Rectal smooth muscle tissue (tissue), 1 donor: ENCODE measurements around the gene LRP8.

ENCODE experiments used
- H3K27ac ChIP-seq: one replicate; pipeline ENCODE4 v1.7.0; 2013; ENCODE audit warnings: low read depth, low read length, inconsistent platforms
- H3K27me3 ChIP-seq: one replicate; pipeline ENCODE4 v1.7.0; 2013; ENCODE audit warnings: low read length; ENCODE audit not compliant: control insufficient read depth, insufficient read depth
- H3K36me3 ChIP-seq: one replicate; pipeline ENCODE4 v1.7.0; 2013; ENCODE audit warnings: low read length; ENCODE audit not compliant: control insufficient read depth, insufficient read depth
- H3K4me1 ChIP-seq: one replicate; pipeline ENCODE4 v1.7.0; 2013; ENCODE audit warnings: low read length; ENCODE audit not compliant: control insufficient read depth, insufficient read depth
- H3K4me3 ChIP-seq: one replicate; pipeline ENCODE4 v1.7.0; 2013; ENCODE audit warnings: low read length
- H3K9ac ChIP-seq: one replicate; pipeline ENCODE4 v1.7.0; 2013; ENCODE audit warnings: low read length

The LRP8 gene

DNA sequence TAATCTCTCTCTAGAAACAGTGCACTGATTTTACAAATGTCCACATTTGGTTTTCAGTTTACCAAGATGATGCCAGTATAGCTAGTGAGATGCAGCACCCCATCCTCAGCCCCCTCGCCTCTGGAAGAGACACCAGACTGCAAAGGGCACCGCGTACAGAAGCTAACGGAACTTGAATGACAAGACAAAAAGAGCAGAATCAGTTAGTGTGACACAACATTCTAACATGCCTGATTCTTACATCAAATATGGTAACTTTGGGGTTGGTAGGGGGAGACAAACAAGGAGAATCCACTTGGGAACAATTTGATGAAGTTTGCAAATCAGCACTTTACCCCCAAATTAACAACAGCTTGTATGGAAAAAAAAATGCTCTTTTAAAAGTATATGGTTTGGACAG lies 85.5 kb downstream of the LRP8 start:
- no peak overlapping the region for H3K4me3 ChIP-seq
- H3K9ac ChIP-seq: no peak overlapping the region
- H3K4me1 ChIP-seq: peaks cover 3% of the 10 kb centered on the region
- H3K27ac ChIP-seq: no peak overlapping the region
- no peaks in the 10 kb centered on the region for H3K27me3 ChIP-seq
- H3K36me3 ChIP-seq: no peaks in the 10 kb centered on the region

GRCh38 chr1:53241828-53242227 lies 86.0 kb downstream of the LRP8 start:
- no peak overlapping the region for H3K27ac ChIP-seq
- H3K36me3 ChIP-seq: no peaks in the 10 kb centered on the region
- no peak overlapping the region for H3K9ac ChIP-seq
- H3K27me3 ChIP-seq: no peaks in the 10 kb centered on the region
- peaks cover 5% of the 10 kb centered on the region for H3K4me1 ChIP-seq
- no peak overlapping the region for H3K4me3 ChIP-seq

DNA sequence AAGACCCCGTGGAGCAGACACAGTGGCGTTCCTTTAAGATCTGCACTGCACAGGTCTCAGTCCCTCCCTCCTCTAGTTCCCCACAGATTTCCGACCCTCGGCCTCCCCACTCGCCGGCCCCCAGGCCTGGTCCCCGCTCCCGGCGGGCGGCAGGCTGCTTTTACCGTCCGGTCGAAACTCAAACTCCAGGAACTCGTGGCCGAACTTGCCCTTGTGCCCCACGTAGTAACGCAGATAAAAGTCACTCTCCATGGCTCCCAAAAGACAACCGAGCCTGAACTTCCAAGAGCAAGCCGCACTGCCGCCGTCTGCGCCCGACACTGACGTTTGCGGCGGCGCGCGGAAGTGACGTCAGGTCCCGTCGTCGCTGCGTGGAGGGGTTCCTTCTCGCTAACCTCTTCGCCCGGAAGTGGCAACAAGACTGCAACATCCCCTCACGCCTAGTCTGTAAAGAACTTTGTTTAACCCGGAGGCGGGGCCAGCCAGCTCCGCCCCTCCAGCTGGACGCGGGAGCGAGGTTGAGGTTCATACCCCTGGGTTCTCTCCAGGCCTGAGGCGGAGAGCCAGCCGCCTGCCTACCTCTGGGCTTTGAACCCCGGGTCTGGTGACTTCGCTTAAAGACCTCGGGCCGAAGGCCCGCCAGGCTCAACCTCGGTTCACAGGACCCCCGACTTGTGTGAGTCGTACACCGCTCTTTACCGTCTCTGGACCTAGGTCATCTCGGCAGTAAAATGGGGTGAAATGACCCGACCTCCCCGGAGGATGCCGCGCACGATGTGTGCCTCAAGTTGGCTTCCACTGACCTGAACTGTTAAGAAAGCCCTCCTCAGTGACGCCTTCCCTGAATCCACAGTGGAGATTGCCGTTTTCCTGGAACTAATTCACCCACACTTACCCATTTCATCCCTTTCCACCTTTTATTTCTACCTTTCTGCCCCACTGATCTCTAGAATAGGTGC lies 89.4 kb downstream of the LRP8 start, which contains the start of gene MAGOH:
Gene MAGOH, minus strand, starts transcription at position 322 of the 959 bp plus-strand sequence. Its CDS starts 70 bp downstream, at position 252.
- H3K36me3 ChIP-seq: peaks cover 4% of the 10 kb centered on the region
- H3K4me1 ChIP-seq: peaks cover 9% of the 10 kb centered on the region
- peak within 1 kb of the TSS; percentile 51 for H3K27ac ChIP-seq
- H3K27me3 ChIP-seq: no peaks in the 10 kb centered on the region
- peak within 1 kb of the TSS; percentile 92 for H3K4me3 ChIP-seq
- peak within 1 kb of the TSS; percentile 90 for H3K9ac ChIP-seq

DNA sequence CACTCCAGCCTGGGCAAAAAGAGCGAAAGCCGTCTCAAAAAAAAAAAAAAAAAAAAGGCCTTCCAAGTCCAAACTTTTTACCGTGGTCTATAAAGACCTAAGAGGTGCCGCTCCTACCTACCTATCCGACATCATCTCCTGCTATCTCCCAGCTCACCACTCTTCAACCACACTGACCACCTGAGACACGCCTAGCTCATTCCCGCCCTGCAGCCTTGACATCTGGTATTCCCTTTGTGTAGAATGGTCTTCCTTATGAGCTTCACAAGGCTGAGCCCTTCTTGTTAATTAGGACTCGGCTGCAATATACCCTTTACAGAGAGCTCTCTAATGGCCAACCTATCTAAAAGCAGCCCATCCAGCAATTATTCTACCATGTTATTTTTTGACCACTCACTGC lies 90.2 kb downstream of the LRP8 start:
- H3K9ac ChIP-seq: peak overlapping the region; percentile 90
- H3K27ac ChIP-seq: peak overlapping the region; percentile 51
- H3K36me3 ChIP-seq: peaks cover 8% of the 10 kb centered on the region
- H3K4me3 ChIP-seq: peak overlapping the region; percentile 92
- peaks cover 9% of the 10 kb centered on the region for H3K4me1 ChIP-seq
- H3K27me3 ChIP-seq: no peaks in the 10 kb centered on the region

- Histone ChIP-seq H3K4me1 (peaks cover 9% of the 10 kb centered on the region), H3K27me3 (no peaks in the 10 kb centered on the region), H3K9ac (peak overlapping the region; percentile 94), H3K4me3 (peak overlapping the region; percentile 96), H3K36me3 (peaks cover 7% of the 10 kb centered on the region), H3K27ac (peak overlapping the region; percentile 99)
Measured at GRCh38 chr1:53220962-53221286, 106.9 kb downstream of the LRP8 start.

GRCh38 chr1:53220171-53220961 lies 107.5 kb downstream of the LRP8 start, which contains the start of gene CZIB:
TSS of gene CZIB (minus strand) at chr1:53220634. CDS start at chr1:53220575, 59 bp downstream.
- Histone ChIP-seq H3K4me1 (peaks cover 9% of the 10 kb centered on the region), H3K9ac (peak within 1 kb of the TSS; percentile 95), H3K27ac (peak within 1 kb of the TSS; percentile 99), H3K4me3 (peak within 1 kb of the TSS; percentile 96), H3K27me3 (no peaks in the 10 kb centered on the region), H3K36me3 (peaks cover 7% of the 10 kb centered on the region)

GRCh38 chr1:53219711-53220110 lies 108.2 kb downstream of the LRP8 start:
- Histone ChIP-seq H3K9ac (no peak overlapping the region), H3K36me3 (peaks cover 7% of the 10 kb centered on the region), H3K27ac (peak overlapping the region; percentile 99), H3K4me3 (peak overlapping the region; percentile 96), H3K4me1 (peaks cover 9% of the 10 kb centered on the region), H3K27me3 (no peaks in the 10 kb centered on the region)

- Histone ChIP-seq H3K4me3 (no peak overlapping the region), H3K36me3 (peaks cover 17% of the 10 kb centered on the region), H3K27ac (no peak overlapping the region), H3K4me1 (peaks cover 9% of the 10 kb centered on the region), H3K9ac (no peak overlapping the region), H3K27me3 (no peaks in the 10 kb centered on the region)
Measured at GRCh38 chr1:53218201-53218600, 109.7 kb downstream of the LRP8 start.

DNA sequence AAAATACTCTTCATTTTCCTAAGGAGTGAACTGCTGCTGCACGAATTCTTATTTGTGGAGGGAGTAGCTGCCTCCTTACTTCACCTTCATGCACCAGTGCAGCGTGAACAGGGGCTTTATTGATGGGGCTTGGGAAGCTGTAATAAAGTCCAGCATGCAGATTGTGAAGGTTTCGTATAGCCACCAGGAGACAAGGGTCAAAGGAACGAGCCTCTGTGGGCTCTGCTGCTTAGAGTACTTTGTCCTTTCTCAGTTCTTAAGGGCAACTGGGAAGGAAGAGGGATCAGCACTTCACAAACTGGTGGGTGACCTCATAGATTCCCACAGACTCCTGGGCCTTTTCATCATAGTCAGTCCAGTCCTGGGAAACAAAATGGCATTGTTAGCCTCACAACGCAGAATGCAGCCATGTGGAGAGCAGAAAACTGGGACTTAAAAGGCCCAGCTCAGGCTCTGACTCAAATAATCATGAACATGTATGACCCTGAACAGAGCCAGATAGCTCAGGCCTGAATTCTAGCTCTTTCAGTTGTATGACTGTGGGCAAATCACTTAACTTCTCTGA lies 113.4 kb downstream of the LRP8 start:
- Histone ChIP-seq H3K27me3 (no peaks in the 10 kb centered on the region), H3K4me1 (peaks cover 3% of the 10 kb centered on the region), H3K36me3 (peaks cover 33% of the 10 kb centered on the region), H3K9ac (no peak overlapping the region), H3K27ac (no peak overlapping the region), H3K4me3 (no peak overlapping the region)

DNA sequence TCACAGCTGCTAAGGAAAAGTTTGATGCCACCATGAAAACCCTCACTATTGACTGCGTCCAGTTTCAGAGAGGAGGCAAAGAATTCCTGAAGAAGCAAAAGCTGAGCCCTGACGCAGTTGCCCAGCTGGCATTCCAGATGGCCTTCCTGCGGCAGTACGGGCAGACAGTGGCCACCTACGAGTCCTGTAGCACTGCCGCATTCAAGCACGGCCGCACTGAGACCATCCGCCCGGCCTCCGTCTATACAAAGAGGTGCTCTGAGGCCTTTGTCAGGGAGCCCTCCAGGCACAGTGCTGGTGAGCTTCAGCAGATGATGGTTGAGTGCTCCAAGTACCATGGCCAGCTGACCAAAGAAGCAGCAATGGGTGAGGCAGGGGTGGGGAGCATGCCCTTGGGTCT lies 116.9 kb downstream of the LRP8 start:
- no peak overlapping the region for H3K9ac ChIP-seq
- H3K4me1 ChIP-seq: no peaks in the 10 kb centered on the region
- H3K27me3 ChIP-seq: no peaks in the 10 kb centered on the region
- peaks cover 32% of the 10 kb centered on the region for H3K36me3 ChIP-seq
- H3K4me3 ChIP-seq: no peak overlapping the region
- no peak overlapping the region for H3K27ac ChIP-seq

- Histone ChIP-seq H3K4me1 (no peaks in the 10 kb centered on the region), H3K4me3 (no peak overlapping the region), H3K27ac (no peak overlapping the region), H3K9ac (no peak overlapping the region), H3K27me3 (no peaks in the 10 kb centered on the region), H3K36me3 (peaks cover 32% of the 10 kb centered on the region)
Measured at GRCh38 chr1:53210352-53210751, 117.5 kb downstream of the LRP8 start.

- H3K27me3 ChIP-seq: no peaks in the 10 kb centered on the region
- no peak overlapping the region for H3K4me3 ChIP-seq
- H3K36me3 ChIP-seq: peaks cover 30% of the 10 kb centered on the region
- no peak overlapping the region for H3K9ac ChIP-seq
- H3K4me1 ChIP-seq: no peaks in the 10 kb centered on the region
- no peak overlapping the region for H3K27ac ChIP-seq
Measured at GRCh38 chr1:53207726-53208125, 120.1 kb downstream of the LRP8 start.
